ENCODE data around the gene KRT75.

Gene KRT75

GRCh38 chr12:52379536-52379935, 54.6 kb downstream of the KRT75 start:
- in situ Hi-C loops (cut with HindIII; ENCODE audit: low pct_ligation_motif_present, low sequenced_read_pairs), result loop anchor here (25.0 kb wide), 1 partner anchor 483 kb away; no protein-coding TSS in a partner anchor
- no peaks in the 10 kb centered on the region for H3K36me3 ChIP-seq (replicated peaks)
- H3K4me3 ChIP-seq (ENCODE audit: low read depth, low read length), result no peak overlapping the region
- no peak for DNase-seq
- no peak for TF ChIP-seq CTCF (IDR thresholded peaks at IDR 0.05; ENCODE audit: low read depth, low read length, missing control alignments)
- H3K27ac ChIP-seq, result no peak overlapping the region
- H3K27me3 ChIP-seq (replicated peaks), result no peaks in the 10 kb centered on the region

GRCh38 chr12:52378091-52378490, 56.1 kb downstream of the KRT75 start:
- no peak overlapping the region for H3K27ac ChIP-seq
- H3K27me3 ChIP-seq (replicated peaks), result no peaks in the 10 kb centered on the region
- H3K36me3 ChIP-seq (replicated peaks), result no peaks in the 10 kb centered on the region
- in situ Hi-C loops (cut with HindIII; ENCODE audit: low pct_ligation_motif_present, low sequenced_read_pairs), result loop anchor here (25.0 kb wide), 1 partner anchor 484 kb away; no protein-coding TSS in a partner anchor
- TF ChIP-seq CTCF (IDR thresholded peaks at IDR 0.05; ENCODE audit: low read depth, low read length, missing control alignments), result no peak
- H3K4me3 ChIP-seq (ENCODE audit: low read depth, low read length), result no peak overlapping the region
- no peak for DNase-seq

- Histone ChIP-seq H3K27ac (no peak overlapping the region), H3K36me3 (replicated peaks) (no peaks in the 10 kb centered on the region), H3K4me3 (ENCODE audit: low read depth, low read length) (no peak overlapping the region), H3K27me3 (replicated peaks) (no peaks in the 10 kb centered on the region)
- no peak for DNase-seq
- no peak for TF ChIP-seq CTCF (IDR thresholded peaks at IDR 0.05; ENCODE audit: low read depth, low read length, missing control alignments)
- in situ Hi-C loops (cut with HindIII; ENCODE audit: low pct_ligation_motif_present, low sequenced_read_pairs), result loop anchor here (25.0 kb wide), 1 partner anchor 485 kb away; no protein-coding TSS in a partner anchor
Measured at GRCh38 chr12:52377266-52377665, 56.9 kb downstream of the KRT75 start.

Measured in brain microvascular endothelial cell (primary cell).